SH-SY5Y (cell line): ENCODE results near the gene PTPRK.

ENCODE experiments used
- GATA2 ChIP-seq: IDR thresholded peaks from 2 replicates; pipeline ENCODE4 v1.6.1; 2011; ENCODE audit warnings: mild to moderate bottlenecking, low read depth, low read length
- GATA3 ChIP-seq: IDR thresholded peaks from 2 replicates; pipeline ENCODE4 v1.6.1; 2011; ENCODE audit warnings: low read depth, mild to moderate bottlenecking, low read length, moderate library complexity

DNA sequence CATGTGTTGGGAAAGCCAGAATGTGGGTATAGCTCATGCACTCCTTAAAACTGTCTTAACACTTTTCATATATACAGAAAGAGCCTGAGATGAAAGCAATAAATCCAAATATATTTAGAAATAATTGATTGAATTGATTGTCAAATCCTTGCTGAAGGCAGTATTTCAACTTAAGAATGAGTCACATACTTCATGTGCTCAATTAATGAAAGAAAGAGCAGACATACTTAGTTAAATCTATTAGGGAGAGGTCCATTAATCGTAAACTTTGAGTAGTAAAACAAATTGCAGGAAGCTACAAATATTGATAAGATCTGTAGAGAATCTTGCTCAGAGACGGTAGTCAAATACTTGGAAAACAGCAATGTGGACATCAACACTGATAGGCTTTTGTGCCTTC, 358.0 kb downstream of the PTPRK start:
- TF ChIP-seq GATA3 (no peak), GATA2 (no peak)
